Eye (tissue), 1 donor: Measurements from ENCODE around the gene RBMS3.

Experiments used
- DNase-seq: peaks from one replicate; pipeline ENCODE4 v3.0.0-alpha.2; 2015

The RBMS3 gene

GRCh38 chr3:29694783-29695182 is 413.9 kb downstream of the RBMS3 start:
- DNase-seq, result peak; percentile 37

GRCh38 chr3:29695201-29695600 is 414.3 kb downstream of the RBMS3 start:
- no peak for DNase-seq

- DNase-seq, result no peak
Observed at GRCh38 chr3:29695643-29696198, 414.9 kb downstream of the RBMS3 start.

GRCh38 chr3:29696311-29696710 is 415.4 kb downstream of the RBMS3 start:
- DNase-seq, result no peak

- no peak for DNase-seq
Observed at GRCh38 chr3:29697989-29698388, 417.1 kb downstream of the RBMS3 start.

- DNase-seq, result no peak
Observed at GRCh38 chr3:29700256-29700655, 419.4 kb downstream of the RBMS3 start.

GRCh38 chr3:29701326-29701983 is 420.6 kb downstream of the RBMS3 start:
- DNase-seq, result no peak

- peak; percentile 56 for DNase-seq
Observed at GRCh38 chr3:29705906-29706844, 425.3 kb downstream of the RBMS3 start.

- peak; percentile 31 for DNase-seq
Observed at GRCh38 chr3:29708884-29709283, 428.0 kb downstream of the RBMS3 start.

GRCh38 chr3:29711255-29711771 is 430.4 kb downstream of the RBMS3 start:
- no peak for DNase-seq

GRCh38 chr3:29716213-29716612 is 435.3 kb downstream of the RBMS3 start:
- no peak for DNase-seq

- DNase-seq, result no peak
Observed at GRCh38 chr3:29718661-29719065, 437.8 kb downstream of the RBMS3 start.

GRCh38 chr3:29720665-29721064 is 439.8 kb downstream of the RBMS3 start:
- no peak for DNase-seq

GRCh38 chr3:29721789-29722188 is 440.9 kb downstream of the RBMS3 start:
- DNase-seq, result no peak

- DNase-seq, result no peak
Observed at GRCh38 chr3:29731050-29731449, 450.2 kb downstream of the RBMS3 start.

GRCh38 chr3:29741231-29741630 is 460.4 kb downstream of the RBMS3 start:
- no peak for DNase-seq

GRCh38 chr3:29745232-29745870 is 464.5 kb downstream of the RBMS3 start:
- DNase-seq, result no peak

- no peak for DNase-seq
Observed at GRCh38 chr3:29746163-29746760, 465.4 kb downstream of the RBMS3 start.

GRCh38 chr3:29747991-29748390 is 467.1 kb downstream of the RBMS3 start:
- DNase-seq, result no peak

GRCh38 chr3:29751647-29752314 is 470.9 kb downstream of the RBMS3 start:
- no peak for DNase-seq

- no peak for DNase-seq
Observed at GRCh38 chr3:29754346-29754745, 473.5 kb downstream of the RBMS3 start.

- DNase-seq, result no peak
Observed at GRCh38 chr3:29755416-29755815, 474.5 kb downstream of the RBMS3 start.
